HCT116 (cell line): ENCODE data around the gene CCDC73. TPM values are rescaled to one million over a fixed set of nuclear protein-coding genes. Genes with fewer than 3 reads are reported as not detected.
"Not testable (repeated sequence)": the region's sequence is repeated elsewhere in the genome, so short reads cannot be mapped to it uniquely, and the experiment has no call there.

Source experiments
- ATAC-seq: fragments of 200-7000 bp; cut with Tn5 transposase; 2 replicates; pipeline ENCODE4 v1.9.1; 2020; ENCODE audit warnings: mild to moderate bottlenecking, moderate library complexity
- BruUV-seq: library from RNA; stranded (reverse); fragments of 400-500 nt; replicated peaks from 2 replicates; lab custom pipeline; 2021; lab: Mats Ljungman, UMichigan
- CTCF ChIA-PET: fragments of 300-600 bp; sonication (Branson Sonifier 250); formaldehyde crosslinking; loops from one replicate; lab custom pipeline; 2021; ENCODE audit warnings: antibody characterized with exemption; lab: Charles Lee
- POLR2A ChIA-PET: fragments of 300-600, 350-600 bp; sonication (Branson Sonifier 250); formaldehyde crosslinking; loops from one replicate; lab custom pipeline; 2021; ENCODE audit warnings: antibody characterized with exemption; lab: Charles Lee
- RAD21 ChIA-PET, 2 experiments: fragments of 300-600 bp; sonication (Branson Sonifier 250); formaldehyde crosslinking; loops; one replicate each; lab custom pipeline; 2023; ENCODE audit warnings: low total read pairs in 2 of 2; ENCODE audit not compliant: uncharacterized antibody in 2 of 2, unreplicated experiment in 2 of 2, low non-redundant PET in 1 of 2; lab: Charles Lee
- DNase-seq: peaks from one replicate; pipeline ENCODE4 v3.0.0-alpha.2; 2010; ENCODE audit warnings: low read depth, low spot score
- H2AFZ ChIP-seq: fragments of 200-600 bp; shearing (Covaris generic), sonication (generic); 2 replicates; pipeline ENCODE4 v1.6.1; 2017; ENCODE audit warnings: low read depth, mixed run types, mixed read lengths, antibody characterized with exemption, low read length; ENCODE audit not compliant: poor library complexity, severe bottlenecking
- H3K27ac ChIP-seq: 2 replicates; pipeline ENCODE4 v1.5.1; 2012; ENCODE audit warnings: low read depth, low read length
- H3K27me3 ChIP-seq: fragments of 200-600 bp; sonication (generic); 2 replicates; pipeline ENCODE4 v1.6.1; 2016; ENCODE audit warnings: mixed run types, low read length, mixed read lengths; ENCODE audit not compliant: insufficient read depth
- H3K36me3 ChIP-seq, 2 experiments: fragments of 200-500 bp in 1 of 2; fragments of 200-600 bp in 1 of 2; sonication (Bioruptor generic) in 1 of 2; sonication (generic) in 1 of 2; 2 replicates each; pipeline versions ENCODE4 v1.5.1 to v1.6.1; 2014 to 2016; ENCODE audit warnings: low read length in 2 of 2, inconsistent platforms in 1 of 2, mixed read lengths in 1 of 2, mixed run types in 1 of 2; ENCODE audit not compliant: insufficient read depth in 2 of 2, control insufficient read depth in 1 of 2
- H3K4me1 ChIP-seq, 2 experiments: fragments of 200-600 bp in 1 of 2; sonication (generic) in 1 of 2; 2 replicates each; pipeline versions ENCODE4 v1.5.1 to v1.6.1; 2012 to 2017; ENCODE audit warnings: low read length in 2 of 2, inconsistent platforms in 1 of 2, mild to moderate bottlenecking in 1 of 2, mixed read lengths in 1 of 2, mixed run types in 1 of 2, moderate library complexity in 1 of 2; ENCODE audit not compliant: insufficient read depth in 2 of 2, control insufficient read depth in 1 of 2
- H3K4me2 ChIP-seq: fragments of 200-600 bp; sonication (generic); 2 replicates; pipeline ENCODE4 v1.6.1; 2017; ENCODE audit warnings: mixed run types, low read length, mixed read lengths
- H3K4me3 ChIP-seq, 2 experiments: fragments of 200-600 bp in 1 of 2; sonication (generic) in 1 of 2; replicated peaks in 1 of 2; 2 replicates each; pipeline ENCODE4 v1.5.1; 2011 to 2016; ENCODE audit warnings: low read length in 2 of 2, control low read depth in 1 of 2, low read depth in 1 of 2, mild to moderate bottlenecking in 1 of 2, mixed read lengths in 1 of 2, mixed run types in 1 of 2
- H3K79me2 ChIP-seq: fragments of 200-600 bp; sonication (generic); 2 replicates; pipeline ENCODE4 v1.6.1; 2017; ENCODE audit warnings: mild to moderate bottlenecking, mixed run types, low read length, moderate library complexity, mixed read lengths; ENCODE audit not compliant: insufficient read depth
- H3K9ac ChIP-seq: fragments of 200-600 bp; sonication (generic); 2 replicates; pipeline ENCODE4 v1.6.1; 2016; ENCODE audit warnings: low read length, mixed read lengths
- H3K9me2 ChIP-seq: fragments of 200-600 bp; sonication (generic), shearing (Covaris generic); 2 replicates; pipeline ENCODE4 v1.6.1; 2017; ENCODE audit warnings: mixed run types, mild to moderate bottlenecking, moderate library complexity; ENCODE audit not compliant: insufficient read depth
- H3K9me3 ChIP-seq, 2 experiments: fragments of 200-500 bp in 1 of 2; fragments of 200-600 bp in 1 of 2; sonication (Bioruptor generic) in 1 of 2; sonication (generic) in 1 of 2; 2 replicates each; pipeline ENCODE4 v1.6.1; 2014 to 2017; ENCODE audit warnings: low read length in 2 of 2, mixed read lengths in 2 of 2, inconsistent platforms in 1 of 2, low read depth in 1 of 2, mild to moderate bottlenecking in 1 of 2, mixed run types in 1 of 2, moderate library complexity in 1 of 2; ENCODE audit not compliant: control insufficient read depth in 1 of 2, insufficient read depth in 1 of 2
- H4K20me1 ChIP-seq: fragments of 200-600 bp; sonication (generic), shearing (Covaris generic); 2 replicates; pipeline ENCODE4 v1.6.1; 2017; ENCODE audit warnings: mixed run types, mild to moderate bottlenecking, moderate library complexity; ENCODE audit not compliant: insufficient read depth
- ATF3 ChIP-seq: IDR thresholded peaks from 2 replicates; pipeline ENCODE4 v1.6.1; 2012
- POLR2A ChIP-seq: IDR thresholded peaks from 2 replicates; pipeline ENCODE4 v1.7.0; 2011; ENCODE audit warnings: borderline replicate concordance; ENCODE audit not compliant: insufficient read depth, insufficient read length; ENCODE audit errors: extremely low read depth
- ZNF274 ChIP-seq: fragments of 200-500 bp; sonication (Bioruptor generic); IDR thresholded peaks from 2 replicates; pipeline ENCODE4 v1.6.1; 2014; ENCODE audit warnings: mild to moderate bottlenecking, low read depth, low read length, inconsistent platforms
- intact Hi-C: fragments of 100-400 bp; cut with micrococcal nuclease; formaldehyde crosslinking; loops from 2 replicates; pipeline ENCODE4 v1.10.0; 2022
- total RNA-seq: library from RNA; stranded (reverse); gene quantifications from one replicate; pipeline ENCODE4 v1.2.1, GENCODE V29; 2021; ENCODE audit not compliant: unreplicated experiment

The CCDC73 gene
- total RNA-seq, 1 experiment from 2014 or later: not detected

GRCh38 chr11:32758291-32758690, 36.2 kb downstream of the CCDC73 start:
- H2AFZ ChIP-seq: no peak overlapping the region
- H3K36me3 ChIP-seq: no peaks in the 10 kb centered on the region
- no peak overlapping the region for H3K4me2 ChIP-seq
- no peaks in the 10 kb centered on the region for H3K27me3 ChIP-seq
- CTCF ChIA-PET: interaction anchor here (1.9 kb wide), 1 partner anchor 35 kb away, joined by 4 read pairs; no protein-coding TSS in a partner anchor
- no peaks in the 10 kb centered on the region for H3K9me2 ChIP-seq
- DNase-seq (no peak), ATAC-seq (no peak)
- BruUV-seq: no TSS peak
- intact Hi-C loops: no loop called here
- H3K9me3 ChIP-seq: no peaks in the 10 kb centered on the region
- no peaks in the 10 kb centered on the region for H3K79me2 ChIP-seq
- no peaks in the 10 kb centered on the region for H4K20me1 ChIP-seq
- RAD21 ChIA-PET: no interaction called here
- no peak overlapping the region for H3K9ac ChIP-seq
- TF ChIP-seq ZNF274: no peak
- no peak for TF ChIP-seq ATF3
- TF ChIP-seq POLR2A: no peak
- no peak overlapping the region for H3K4me3 ChIP-seq
- H3K4me1 ChIP-seq: no peaks in the 10 kb centered on the region
- no peak overlapping the region for H3K27ac ChIP-seq
- POLR2A ChIA-PET: no interaction called here

GRCh38 chr11:32753181-32753580, 41.3 kb downstream of the CCDC73 start:
- ATAC-seq, POLR2A ChIA-PET, H3K4me3 ChIP-seq, H2AFZ ChIP-seq, H3K79me2 ChIP-seq, H4K20me1 ChIP-seq, DNase-seq, H3K4me2 ChIP-seq, H3K36me3 ChIP-seq, intact Hi-C loops, H3K9ac ChIP-seq, H3K27ac ChIP-seq, H3K9me2 ChIP-seq, RAD21 ChIA-PET, H3K27me3 ChIP-seq, H3K9me3 ChIP-seq, H3K4me1 ChIP-seq, BruUV-seq: not testable (repeated sequence)
- CTCF ChIA-PET: interaction anchor here (1.6 kb wide), 1 partner anchor 56 kb away, joined by 3 read pairs; no protein-coding TSS in a partner anchor
